Upper lobe of right lung (tissue), 1 donor: ENCODE data around the gene GRM5. TPM values are rescaled to one million over a fixed set of nuclear protein-coding genes. Genes with fewer than 3 reads are reported as not detected.

ENCODE experiments used
- ATAC-seq: fragments of 200-7000 bp; cut with Tn5 transposase; one replicate; pipeline ENCODE4 v1.9.1; 2020; ENCODE audit warnings: mild to moderate bottlenecking, moderate library complexity
- DNase-seq: peaks from one replicate; pipeline ENCODE4 v3.0.0-alpha.2; 2020
- H3K27ac ChIP-seq: fragments of 200-600 bp; one replicate; pipeline ENCODE4 v1.8.0; 2022
- H3K27me3 ChIP-seq: fragments of 200-600 bp; one replicate; pipeline ENCODE4 v1.8.0; 2022; ENCODE audit warnings: mild to moderate bottlenecking
- H3K36me3 ChIP-seq: fragments of 200-600 bp; one replicate; pipeline ENCODE4 v1.8.0; 2022
- H3K4me1 ChIP-seq: fragments of 200-600 bp; one replicate; pipeline ENCODE4 v1.8.0; 2022
- H3K4me3 ChIP-seq: fragments of 200-600 bp; one replicate; pipeline ENCODE4 v1.8.0; 2022; ENCODE audit warnings: mild to moderate bottlenecking
- H3K9me3 ChIP-seq: fragments of 200-600 bp; one replicate; pipeline ENCODE4 v1.8.0; 2022
- CTCF ChIP-seq: fragments of 200-600 bp; IDR thresholded peaks from one replicate; pipeline ENCODE4 v1.8.0; 2022; ENCODE audit warnings: antibody characterized with exemption
- intact Hi-C: fragments of 100-400 bp; cut with DNase I; formaldehyde crosslinking; loops from one replicate; pipeline ENCODE4 v1.11.0; 2022
- total RNA-seq: library from RNA; stranded (reverse); fragmentation: NEBNext Ultra II Directional; extraction: Animal tissue kit (Norgen Biotek cat#: 25700); gene quantifications from one replicate; pipeline ENCODE4 v1.2.1, GENCODE V29; 2021
- donor health status: DM: no; HTN: yes; CAD: no; lungs with severe emphysema.

Gene GRM5
- total RNA-seq, 1 donor from 2014 or later = 0.06 TPM

- intact Hi-C loops = no loop called here
- no peak for ATAC-seq
- no peak for TF ChIP-seq CTCF
Observed at GRCh38 chr11:88489030-88489429, 576.8 kb downstream of the GRM5 start.

GRCh38 chr11:88487646-88488045 lies 578.1 kb downstream of the GRM5 start:
- DNase-seq (no peak), ATAC-seq (no peak)
- Histone ChIP-seq H3K27ac (no peak overlapping the region), H3K4me1 (no peaks in the 10 kb centered on the region), H3K4me3 (no peak overlapping the region), H3K27me3 (no peaks in the 10 kb centered on the region), H3K9me3 (no peaks in the 10 kb centered on the region), H3K36me3 (no peaks in the 10 kb centered on the region)
- intact Hi-C loops = no loop called here
- no peak for TF ChIP-seq CTCF

More at GRCh38 chr11:88489030-88489429, 576.8 kb downstream of the GRM5 start:
- Histone ChIP-seq H3K4me3 (no peak overlapping the region), H3K4me1 (no peaks in the 10 kb centered on the region), H3K27me3 (no peaks in the 10 kb centered on the region), H3K27ac (no peak overlapping the region), H3K9me3 (no peaks in the 10 kb centered on the region), H3K36me3 (no peaks in the 10 kb centered on the region)
- no peak for DNase-seq

DNA sequence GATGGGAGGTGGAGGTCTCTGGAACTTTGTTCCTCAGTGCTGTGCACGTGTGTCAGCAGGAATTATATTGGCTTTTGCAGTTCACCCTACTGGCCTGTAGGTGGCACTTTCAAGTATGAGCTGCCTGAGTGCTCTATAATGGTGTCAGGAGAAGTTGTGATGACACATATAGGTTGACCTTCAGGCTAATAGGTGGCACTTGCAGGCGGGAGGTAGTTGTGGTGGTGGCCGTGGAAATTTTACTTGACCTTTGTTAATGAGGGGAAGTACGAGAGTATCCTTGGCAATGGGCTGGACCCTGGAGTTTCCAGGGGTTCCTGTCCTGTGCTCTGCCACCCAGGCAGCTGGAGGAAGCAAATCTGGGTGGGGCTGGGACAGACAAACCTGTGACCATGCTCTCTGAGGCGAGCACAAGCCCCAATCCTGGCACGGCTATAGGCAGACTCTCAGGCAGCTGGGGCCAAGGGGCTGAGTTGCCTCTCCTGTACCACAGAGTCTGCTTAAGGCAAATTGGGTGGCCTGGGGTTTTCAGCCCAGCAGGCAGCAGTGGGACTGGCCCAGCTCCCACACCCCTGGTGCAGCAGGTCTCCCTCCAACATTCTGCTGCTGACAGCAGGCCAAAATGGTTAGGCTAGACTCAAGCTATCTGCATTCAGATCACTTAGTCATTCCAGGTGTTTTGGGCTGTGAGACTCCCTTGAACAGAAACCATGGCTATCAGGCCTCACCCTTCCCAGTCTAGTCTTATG lies 580.7 kb downstream of the GRM5 start:
- DNase-seq (no peak), ATAC-seq (peak; percentile 93)
- Histone ChIP-seq H3K27ac (no peak overlapping the region), H3K9me3 (no peaks in the 10 kb centered on the region), H3K36me3 (no peaks in the 10 kb centered on the region), H3K4me1 (peaks cover 6% of the 10 kb centered on the region), H3K4me3 (no peak overlapping the region), H3K27me3 (no peaks in the 10 kb centered on the region)
- peak; percentile 64 for TF ChIP-seq CTCF
- intact Hi-C loops = no loop called here

DNA sequence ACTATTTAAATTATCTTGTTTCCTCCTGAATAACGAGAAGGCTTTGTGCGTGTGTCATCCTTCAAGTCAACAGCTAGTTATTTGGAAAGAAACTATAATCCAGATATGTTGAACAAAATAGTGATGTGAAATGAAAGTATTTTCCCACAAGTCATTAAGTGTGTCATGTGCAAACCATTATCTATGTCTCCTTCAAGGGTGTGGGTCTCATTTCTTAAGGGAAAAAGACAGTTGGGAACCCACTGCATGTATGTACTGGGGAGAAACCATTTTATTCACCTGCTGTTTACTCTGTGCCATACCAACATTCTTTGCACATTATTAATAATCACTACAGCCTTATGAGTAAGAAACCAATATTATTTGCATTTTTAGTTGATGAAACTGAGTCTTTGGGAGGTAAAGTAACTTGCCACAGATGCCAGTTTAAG lies 582.9 kb downstream of the GRM5 start:
- H3K36me3 ChIP-seq = no peaks in the 10 kb centered on the region
- no peaks in the 10 kb centered on the region for H3K9me3 ChIP-seq
- H3K27ac ChIP-seq = no peak overlapping the region
- intact Hi-C loops = no loop called here
- no peak overlapping the region for H3K4me3 ChIP-seq
- TF ChIP-seq CTCF = no peak
- no peaks in the 10 kb centered on the region for H3K27me3 ChIP-seq
- ATAC-seq (no peak), DNase-seq (no peak)
- H3K4me1 ChIP-seq = peaks cover 6% of the 10 kb centered on the region

DNA sequence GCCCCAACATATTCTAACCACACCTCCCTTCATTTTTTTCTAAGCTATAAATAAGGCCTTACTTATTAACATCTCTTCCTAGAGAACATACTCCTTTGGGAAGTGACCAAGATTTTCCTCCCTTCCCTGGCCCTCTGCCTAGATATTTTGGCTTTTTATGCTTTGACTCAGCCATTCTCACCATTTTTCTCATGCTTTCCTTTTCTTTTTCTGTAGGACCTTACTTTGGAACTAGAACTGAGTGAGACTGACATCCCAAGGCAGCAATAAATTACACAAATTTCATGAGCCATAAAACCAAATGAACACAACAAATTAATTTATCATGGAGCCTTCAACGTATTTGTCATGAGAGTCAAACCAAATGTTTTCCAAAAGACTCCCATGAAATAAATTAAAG lies 585.6 kb downstream of the GRM5 start:
- Histone ChIP-seq H3K9me3 (no peaks in the 10 kb centered on the region), H3K36me3 (no peaks in the 10 kb centered on the region), H3K27ac (no peak overlapping the region), H3K27me3 (no peaks in the 10 kb centered on the region), H3K4me1 (peaks cover 6% of the 10 kb centered on the region), H3K4me3 (no peak overlapping the region)
- no peak for ATAC-seq
- no peak for DNase-seq
- intact Hi-C loops = no loop called here
- no peak for TF ChIP-seq CTCF
